HG02884 (cell line): ENCODE results near the gene MTMR11.

ENCODE experiments used
- ATAC-seq: cut with Tn5 transposase; IDR thresholded peaks from one replicate; pipeline ENCODE4 v1.9.1; 2021; ENCODE audit warnings: mild to moderate bottlenecking, moderate library complexity; ENCODE audit not compliant: unreplicated experiment

MTMR11 gene

DNA sequence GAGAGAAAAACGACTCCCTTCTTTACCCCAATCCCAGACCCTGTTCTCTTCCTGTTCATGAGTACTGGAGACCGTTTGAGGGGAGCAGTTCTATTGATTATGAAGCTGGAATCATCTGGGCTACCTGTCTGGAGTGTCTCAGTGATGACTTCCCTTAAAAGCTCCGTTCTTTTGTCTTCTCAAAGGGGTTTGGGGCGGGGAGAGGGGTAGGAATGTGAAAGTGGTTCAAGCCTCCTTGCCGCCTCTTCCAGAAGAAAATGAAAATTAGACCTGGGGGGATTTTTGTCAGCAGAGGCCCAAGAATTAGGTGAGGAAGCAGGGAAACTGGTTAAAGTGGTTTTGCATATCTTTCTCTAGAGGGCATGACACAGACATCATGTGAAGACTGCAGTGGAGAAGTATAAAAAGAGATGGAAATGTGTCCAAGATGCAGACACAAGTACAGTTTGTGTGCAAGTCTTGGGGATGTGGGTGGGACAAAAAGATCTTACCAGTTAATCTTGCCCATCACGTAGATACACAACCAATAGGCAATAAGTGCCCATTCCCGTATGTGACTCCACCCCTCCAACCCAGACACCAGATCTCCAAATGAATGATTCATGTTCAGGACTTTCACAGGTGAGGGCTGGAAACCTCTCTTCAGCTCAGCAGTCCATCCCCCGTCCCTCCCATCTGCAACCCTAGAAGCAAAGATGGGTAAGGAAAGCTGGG is 470 bp upstream of the MTMR11 start:
- ATAC-seq, result no peak

DNA sequence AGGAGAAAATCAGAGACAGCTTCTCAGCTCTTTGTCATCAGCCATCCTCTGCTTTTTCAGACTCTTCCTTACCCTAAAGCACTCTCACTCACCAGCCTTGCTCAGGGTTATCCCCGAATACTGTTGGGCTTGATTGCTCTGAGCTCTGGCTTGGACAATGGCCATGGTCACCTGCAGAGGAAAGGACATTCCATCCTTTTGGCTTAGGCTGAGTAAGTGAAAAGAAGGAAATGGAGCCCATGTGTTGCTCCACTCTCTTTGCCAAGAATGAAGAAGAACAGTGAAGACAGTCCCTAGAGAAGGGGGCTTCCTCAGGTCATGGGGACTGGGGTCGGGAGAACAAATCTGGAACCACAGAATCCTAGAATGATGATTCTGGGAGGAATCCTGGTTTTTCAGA is 2.3 kb downstream of the MTMR11 start:
- no peak for ATAC-seq

GRCh38 chr1:149933208-149933607 is 3.5 kb downstream of the MTMR11 start:
- ATAC-seq, result no peak

- no peak for ATAC-seq
These were observed 4.2 kb downstream of the MTMR11 start for GRCh38 chr1:149932474-149932873.

DNA sequence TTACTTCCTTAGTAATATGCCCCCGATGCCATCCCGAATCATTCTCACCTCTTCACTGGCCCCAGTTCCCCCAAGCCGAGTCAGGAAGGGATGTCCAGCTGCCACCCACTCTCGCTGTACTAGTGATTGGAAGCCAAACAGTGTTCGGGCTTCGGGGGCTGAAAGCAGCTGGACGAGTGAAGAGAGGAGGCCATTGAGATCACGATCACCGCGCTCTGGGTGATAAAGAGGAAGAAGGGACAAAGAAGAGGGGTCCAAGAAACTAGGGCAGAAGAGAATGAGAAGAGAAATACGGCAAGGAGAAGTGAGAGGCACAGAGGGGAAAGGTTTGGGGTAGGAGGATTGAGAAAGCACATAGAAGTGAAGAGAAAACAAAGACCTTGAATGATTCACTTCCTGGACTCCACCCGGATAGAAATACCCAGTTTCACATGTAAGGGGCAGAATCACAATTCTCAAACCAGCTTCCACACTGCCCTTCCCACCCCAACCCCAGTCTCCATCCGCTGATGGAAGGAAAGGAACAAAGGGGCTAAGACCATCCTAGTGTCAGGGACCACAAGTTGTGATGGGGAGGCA is 5.4 kb downstream of the MTMR11 start:
- no peak for ATAC-seq

DNA sequence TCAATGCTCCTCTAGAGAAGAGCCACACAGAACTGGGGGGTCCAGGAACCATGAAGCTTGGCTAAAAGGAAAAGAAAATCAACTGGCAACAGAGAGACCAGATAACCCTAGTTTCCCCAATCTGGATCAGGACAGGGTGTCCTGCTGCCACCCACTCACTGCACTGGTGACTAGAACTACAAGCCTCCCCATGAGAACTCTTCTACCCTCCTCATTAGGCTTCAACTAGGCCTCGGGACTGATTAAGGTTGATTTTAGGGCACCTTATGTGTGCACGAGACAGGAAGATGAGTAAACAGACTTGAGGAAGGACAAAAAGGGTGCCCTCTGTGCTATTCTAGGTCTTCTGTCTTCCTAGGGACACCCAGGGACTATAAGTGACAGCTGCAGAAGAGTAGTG is 6.8 kb downstream of the MTMR11 start:
- no peak for ATAC-seq

DNA sequence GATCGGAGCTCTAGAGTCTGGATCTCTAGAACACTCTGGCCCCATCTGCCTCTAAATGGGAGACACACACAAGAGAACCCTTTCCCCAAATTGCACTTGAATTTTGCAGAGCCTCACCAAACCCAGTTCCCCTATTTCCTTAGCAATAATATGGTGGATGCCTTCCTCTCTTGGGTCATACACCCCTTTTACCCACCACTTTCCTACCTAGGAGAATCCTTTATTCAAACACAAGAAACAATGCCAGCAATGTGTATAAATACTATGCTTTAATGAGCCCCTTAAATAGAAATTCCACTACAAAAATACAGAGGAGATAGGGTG is 8.3 kb downstream of the MTMR11 start:
- ATAC-seq, result no peak

GRCh38 chr1:149927563-149928400 is 8.9 kb downstream of the MTMR11 start, which contains the start of gene SF3B4:
TSS of gene SF3B4 (minus strand) at chr1:149927803. CDS start at chr1:149927759, 44 bp downstream.
- ATAC-seq, result peak; percentile 88

GRCh38 chr1:149927056-149927562 is 9.6 kb downstream of the MTMR11 start:
- peak; percentile 6 for ATAC-seq

GRCh38 chr1:149926296-149926695 is 10.4 kb downstream of the MTMR11 start:
- no peak for ATAC-seq

DNA sequence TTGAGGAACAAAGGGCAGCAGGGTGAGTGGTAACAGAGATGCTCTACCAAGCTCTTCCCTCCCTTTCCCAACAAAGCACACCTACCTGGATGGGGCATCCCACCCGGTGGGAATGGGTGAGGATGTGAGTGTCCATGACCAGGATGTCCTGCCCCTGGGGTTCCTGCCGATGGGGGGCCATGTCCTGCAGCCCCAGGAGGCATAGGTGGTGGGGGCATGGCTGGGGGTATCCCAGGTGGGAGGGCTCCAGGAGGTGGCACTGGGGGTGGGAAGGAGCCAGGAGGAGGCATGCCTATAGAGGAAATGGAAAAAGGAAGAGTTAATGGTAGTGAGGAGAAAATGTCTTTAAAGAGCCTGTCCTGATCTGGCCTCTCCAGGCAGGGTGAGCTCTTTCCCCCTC is 10.9 kb downstream of the MTMR11 start:
- no peak for ATAC-seq

GRCh38 chr1:149925345-149925744 is 11.3 kb downstream of the MTMR11 start:
- no peak for ATAC-seq

DNA sequence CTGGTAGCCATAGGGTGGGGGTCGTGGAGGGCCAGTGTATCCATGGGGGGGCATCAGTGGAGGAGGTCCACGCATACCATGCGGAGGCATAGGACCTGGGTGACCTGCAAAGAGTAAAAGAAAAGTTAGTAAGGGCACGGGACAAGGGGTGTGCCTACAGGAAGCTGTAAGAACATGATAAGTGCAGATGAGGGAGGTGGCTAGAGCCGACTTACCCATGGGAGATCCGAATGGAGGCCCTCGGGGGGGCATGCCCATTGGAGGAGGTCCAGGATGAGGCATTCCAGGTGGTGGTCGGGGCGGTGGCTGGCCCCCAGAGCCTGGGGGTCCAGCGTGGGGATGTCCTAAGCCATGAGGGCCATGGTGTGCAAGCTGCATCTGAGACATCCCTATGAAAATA is 13.1 kb downstream of the MTMR11 start:
- no peak for ATAC-seq

DNA sequence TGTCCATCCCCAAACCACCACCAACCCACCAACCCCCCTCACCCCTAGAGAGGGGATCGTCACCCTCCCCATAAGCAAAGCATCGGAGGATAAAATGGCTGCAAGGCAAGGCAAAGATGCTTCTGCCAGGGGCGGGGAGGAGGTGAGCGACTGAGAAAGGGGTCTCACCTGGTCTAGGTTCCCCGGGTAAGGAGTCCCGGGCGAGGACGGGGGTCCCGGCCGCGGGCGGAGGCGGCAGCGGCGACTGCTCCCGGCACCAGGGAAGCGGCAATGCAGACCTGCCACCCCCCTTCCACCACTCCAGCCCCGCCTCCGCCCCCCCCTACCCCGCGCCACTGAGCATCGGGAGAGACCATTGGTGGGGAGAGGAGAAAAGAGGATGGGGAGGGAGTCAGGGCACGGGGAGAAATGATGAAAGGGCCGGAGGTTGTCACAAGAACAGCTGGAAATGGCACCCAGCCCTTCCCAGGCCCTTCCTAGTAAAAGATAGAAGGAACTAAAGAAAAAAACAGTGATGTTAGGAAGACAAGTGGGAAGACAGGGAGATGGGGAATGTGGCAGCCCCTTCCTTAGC is 19.0 kb downstream of the MTMR11 start, which contains the start of gene SV2A:
SV2A (minus strand) TSS at position 274 of the 574 bp plus-strand sequence. CDS start 4,004 bp downstream, outside the sequence.
- ATAC-seq, result no peak

DNA sequence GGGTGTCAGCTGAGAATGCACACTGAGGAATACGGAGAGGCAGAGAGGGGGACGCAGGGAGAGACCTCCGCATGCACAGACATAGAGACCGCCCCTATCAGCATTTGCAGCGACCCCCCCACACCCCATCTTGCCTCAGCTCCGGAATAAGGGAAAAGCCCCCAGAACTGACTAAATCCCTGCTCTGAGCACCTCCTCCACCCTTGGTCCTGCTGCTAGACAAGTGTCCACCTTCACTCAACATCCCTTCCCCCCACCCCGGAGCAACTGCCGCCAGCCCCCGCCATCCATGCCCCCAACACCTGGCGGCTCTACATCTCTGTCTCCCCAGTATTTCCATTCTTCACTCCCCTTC is 19.8 kb downstream of the MTMR11 start:
- ATAC-seq, result no peak

GRCh38 chr1:149916193-149916897 is 20.3 kb downstream of the MTMR11 start:
- no peak for ATAC-seq

- no peak for ATAC-seq
These were observed 21.1 kb downstream of the MTMR11 start for GRCh38 chr1:149915429-149916192.

- no peak for ATAC-seq
These were observed 22.1 kb downstream of the MTMR11 start for GRCh38 chr1:149914545-149914944.

DNA sequence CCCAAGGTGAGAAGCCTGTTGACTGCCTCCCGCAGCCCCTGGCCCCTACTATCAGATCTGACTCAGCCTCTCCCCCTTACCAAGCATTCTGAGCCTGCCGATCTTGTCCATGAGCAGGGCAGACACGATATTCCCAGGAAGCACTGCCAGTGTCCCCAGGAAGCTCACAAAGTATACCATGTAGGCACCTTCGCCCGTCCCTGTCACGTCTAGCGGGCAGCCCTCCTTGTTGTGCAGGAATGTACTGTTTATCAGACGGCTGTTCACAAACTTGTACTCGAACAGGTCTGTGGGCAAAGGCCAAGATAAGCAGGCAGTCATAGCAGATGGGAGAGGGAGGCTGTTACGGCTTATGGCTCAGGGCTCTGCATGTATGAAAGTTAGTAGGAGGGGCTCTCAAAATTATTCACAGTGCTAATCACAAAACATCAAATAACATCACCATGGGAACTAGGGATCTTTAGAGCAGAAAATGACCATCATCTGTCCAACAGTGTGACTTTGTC is 30.1 kb downstream of the MTMR11 start:
- no peak for ATAC-seq
